ENCODE measurements around the gene C1QA.

The C1QA gene

DNA sequence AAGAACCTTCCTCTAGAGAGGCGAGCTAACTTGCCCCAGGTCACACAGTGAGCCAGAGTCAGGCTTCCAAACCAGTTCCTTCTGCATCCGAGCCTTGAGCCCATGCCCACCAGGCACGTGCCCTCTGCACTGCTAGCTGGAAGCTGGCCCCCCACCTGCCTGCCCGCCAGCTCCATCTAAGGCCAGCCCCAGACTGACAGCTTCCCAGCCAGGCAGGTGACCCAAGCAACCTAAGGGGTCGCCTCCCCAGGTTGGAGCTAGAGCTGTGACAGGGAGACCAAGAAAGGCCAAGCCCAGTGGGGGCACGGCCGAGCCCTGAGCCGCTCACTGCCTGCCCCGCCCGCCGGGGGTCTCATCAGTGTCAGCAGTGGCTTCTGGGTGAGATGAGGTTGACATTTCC is 19.9 kb upstream of the C1QA start:
- no peak for TF ChIP-seq POLR2AphosphoS5 (IDR thresholded peaks at IDR 0.05; ENCODE audit: borderline replicate concordance, low read depth, low read length)
- no peaks in the 10 kb centered on the region for H3K36me3 ChIP-seq (ENCODE audit: insufficient read depth, low read length)
- DNase-seq (ENCODE audit: low read depth, low spot score), result no peak
- H3K27ac ChIP-seq, result no peak overlapping the region
- H3K4me3 ChIP-seq, result no peak overlapping the region
- no peaks in the 10 kb centered on the region for H3K9me3 ChIP-seq (ENCODE audit: low read depth, low read length)
- H3K9ac ChIP-seq (ENCODE audit: insufficient read length), result no peak overlapping the region

DNA sequence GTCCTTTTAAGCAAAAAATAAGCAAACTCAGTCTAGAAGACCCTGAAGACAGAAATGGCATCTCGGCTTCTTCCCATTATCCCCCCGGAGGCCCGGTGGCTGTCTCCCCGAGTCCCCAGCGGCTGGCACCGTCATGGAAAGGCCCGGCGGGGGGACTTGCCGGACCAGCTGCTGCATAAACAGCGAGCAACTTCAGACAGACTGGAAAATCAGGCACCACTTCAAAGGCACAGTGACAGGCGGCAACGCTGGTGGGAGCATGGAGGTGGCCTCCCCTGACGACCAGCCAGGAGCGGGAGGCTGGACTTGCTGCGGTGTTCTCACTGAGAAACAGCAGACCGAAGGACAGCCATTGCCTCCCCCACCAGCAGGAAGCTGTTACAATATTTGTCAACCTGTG is 18.4 kb upstream of the C1QA start:
- Histone ChIP-seq H3K4me3 (no peak overlapping the region), H3K36me3 (ENCODE audit: insufficient read depth, low read length) (no peaks in the 10 kb centered on the region), H3K9me3 (ENCODE audit: low read depth, low read length) (no peaks in the 10 kb centered on the region), H3K9ac (ENCODE audit: insufficient read length) (no peak overlapping the region), H3K27ac (no peak overlapping the region)
- TF ChIP-seq EZH2 (IDR thresholded peaks at IDR 0.05) (no peak), POLR2AphosphoS5 (IDR thresholded peaks at IDR 0.05; ENCODE audit: borderline replicate concordance, low read depth, low read length) (no peak), FOXP2 (optimal IDR thresholded peaks at IDR 0.05; ENCODE audit: control extremely low read depth, extremely low read length, insufficient read depth) (no peak)
- DNase-seq (ENCODE audit: low read depth, low spot score), result no peak

GRCh38 chr1:22619252-22619651 is 17.2 kb upstream of the C1QA start:
- DNase-seq (ENCODE audit: low read depth, low spot score), result no peak
- TF ChIP-seq FOXP2 (optimal IDR thresholded peaks at IDR 0.05; ENCODE audit: control extremely low read depth, extremely low read length, insufficient read depth) (no peak), EZH2 (IDR thresholded peaks at IDR 0.05) (peak; percentile 23)
- H3K27ac ChIP-seq, result no peak overlapping the region
- H3K9me3 ChIP-seq (ENCODE audit: low read depth, low read length), result no peaks in the 10 kb centered on the region
- H3K4me3 ChIP-seq, result no peak overlapping the region
- H3K9ac ChIP-seq (ENCODE audit: insufficient read length), result no peak overlapping the region
- no peaks in the 10 kb centered on the region for H3K36me3 ChIP-seq (ENCODE audit: insufficient read depth, low read length)

DNA sequence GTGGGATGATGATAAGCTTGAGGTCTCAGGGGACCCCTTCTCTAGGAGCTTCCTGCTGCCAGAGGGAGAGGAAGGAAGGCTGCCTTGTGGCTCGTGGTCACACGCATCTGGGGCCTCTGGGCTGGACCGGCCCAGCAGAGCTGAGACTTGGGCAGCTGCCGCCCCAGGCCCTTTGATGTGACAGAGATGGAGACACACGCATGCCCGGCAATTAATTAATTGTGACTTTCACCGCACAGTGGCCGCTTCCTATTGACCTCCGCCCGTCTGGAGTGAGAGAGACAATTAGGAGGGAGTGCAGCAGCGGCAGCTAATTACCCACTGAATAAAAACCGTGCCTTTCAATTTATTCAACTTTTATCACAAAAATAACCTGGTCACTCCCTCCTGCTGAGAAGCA is 16.6 kb upstream of the C1QA start:
- no peak overlapping the region for H3K27ac ChIP-seq
- no peak overlapping the region for H3K4me3 ChIP-seq

GRCh38 chr1:22621761-22622160 is 14.7 kb upstream of the C1QA start:
- no peak for DNase-seq (ENCODE audit: low read depth, low spot score)
- TF ChIP-seq POLR2AphosphoS5 (IDR thresholded peaks at IDR 0.05; ENCODE audit: borderline replicate concordance, low read depth, low read length) (no peak), EZH2 (IDR thresholded peaks at IDR 0.05) (no peak), FOXP2 (optimal IDR thresholded peaks at IDR 0.05; ENCODE audit: control extremely low read depth, extremely low read length, insufficient read depth) (no peak)

More for the DNA sequence above, 16.6 kb upstream of the C1QA start:
- TF ChIP-seq FOXP2 (optimal IDR thresholded peaks at IDR 0.05; ENCODE audit: control extremely low read depth, extremely low read length, insufficient read depth) (no peak), EZH2 (IDR thresholded peaks at IDR 0.05) (peak; percentile 58)
- no peaks in the 10 kb centered on the region for H3K36me3 ChIP-seq (ENCODE audit: insufficient read depth, low read length)
- H3K9ac ChIP-seq (ENCODE audit: insufficient read length), result no peak overlapping the region
- no peak for DNase-seq (ENCODE audit: low read depth, low spot score)
- H3K9me3 ChIP-seq (ENCODE audit: low read depth, low read length), result no peaks in the 10 kb centered on the region

DNA sequence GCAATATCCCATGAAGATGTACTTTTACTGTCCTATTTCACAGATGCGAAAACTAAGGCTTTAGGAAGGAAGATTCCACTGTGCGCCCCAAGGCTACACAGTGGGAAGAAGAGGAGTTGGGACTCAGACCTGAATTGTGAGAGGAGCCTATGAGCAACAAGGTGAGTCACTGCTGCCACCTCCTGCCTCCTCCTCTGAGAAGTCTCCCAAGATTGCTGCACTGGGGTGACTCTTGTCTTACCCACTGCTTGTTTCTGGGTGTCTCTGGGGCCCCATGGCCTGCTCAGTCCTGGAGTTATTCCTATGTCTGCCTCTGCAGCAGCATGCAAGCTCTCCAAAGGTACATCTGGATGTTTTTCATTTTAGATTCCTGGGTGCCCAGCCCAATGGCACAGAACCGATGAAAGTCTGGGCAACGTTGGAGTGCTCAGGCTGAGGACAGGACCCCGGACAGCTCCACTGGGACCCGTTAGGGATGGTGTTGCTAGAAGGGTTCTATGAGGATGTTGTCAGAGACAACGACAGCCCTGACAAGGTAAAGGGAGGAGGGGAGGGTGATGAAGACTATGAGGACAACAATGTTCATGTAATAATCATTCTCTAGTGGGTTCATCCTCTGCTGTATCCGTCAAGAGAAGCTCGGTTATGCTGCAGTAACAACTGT is 11.0 kb upstream of the C1QA start:
- H3K9me3 ChIP-seq (ENCODE audit: low read depth, low read length), result no peaks in the 10 kb centered on the region
- no peak overlapping the region for H3K4me3 ChIP-seq
- H3K36me3 ChIP-seq (ENCODE audit: insufficient read depth, low read length), result no peaks in the 10 kb centered on the region
- H3K9ac ChIP-seq (ENCODE audit: insufficient read length), result no peak overlapping the region
- H3K27ac ChIP-seq, result no peak overlapping the region
- TF ChIP-seq POLR2AphosphoS5 (IDR thresholded peaks at IDR 0.05; ENCODE audit: borderline replicate concordance, low read depth, low read length) (no peak), EZH2 (IDR thresholded peaks at IDR 0.05) (no peak)
- no peak for DNase-seq (ENCODE audit: low read depth, low spot score)

More at GRCh38 chr1:22621761-22622160, 14.7 kb upstream of the C1QA start:
- no peaks in the 10 kb centered on the region for H3K36me3 ChIP-seq (ENCODE audit: insufficient read depth, low read length)
- no peak overlapping the region for H3K9ac ChIP-seq (ENCODE audit: insufficient read length)
- no peaks in the 10 kb centered on the region for H3K9me3 ChIP-seq (ENCODE audit: low read depth, low read length)
- no peak overlapping the region for H3K27ac ChIP-seq
- no peak overlapping the region for H3K4me3 ChIP-seq

DNA sequence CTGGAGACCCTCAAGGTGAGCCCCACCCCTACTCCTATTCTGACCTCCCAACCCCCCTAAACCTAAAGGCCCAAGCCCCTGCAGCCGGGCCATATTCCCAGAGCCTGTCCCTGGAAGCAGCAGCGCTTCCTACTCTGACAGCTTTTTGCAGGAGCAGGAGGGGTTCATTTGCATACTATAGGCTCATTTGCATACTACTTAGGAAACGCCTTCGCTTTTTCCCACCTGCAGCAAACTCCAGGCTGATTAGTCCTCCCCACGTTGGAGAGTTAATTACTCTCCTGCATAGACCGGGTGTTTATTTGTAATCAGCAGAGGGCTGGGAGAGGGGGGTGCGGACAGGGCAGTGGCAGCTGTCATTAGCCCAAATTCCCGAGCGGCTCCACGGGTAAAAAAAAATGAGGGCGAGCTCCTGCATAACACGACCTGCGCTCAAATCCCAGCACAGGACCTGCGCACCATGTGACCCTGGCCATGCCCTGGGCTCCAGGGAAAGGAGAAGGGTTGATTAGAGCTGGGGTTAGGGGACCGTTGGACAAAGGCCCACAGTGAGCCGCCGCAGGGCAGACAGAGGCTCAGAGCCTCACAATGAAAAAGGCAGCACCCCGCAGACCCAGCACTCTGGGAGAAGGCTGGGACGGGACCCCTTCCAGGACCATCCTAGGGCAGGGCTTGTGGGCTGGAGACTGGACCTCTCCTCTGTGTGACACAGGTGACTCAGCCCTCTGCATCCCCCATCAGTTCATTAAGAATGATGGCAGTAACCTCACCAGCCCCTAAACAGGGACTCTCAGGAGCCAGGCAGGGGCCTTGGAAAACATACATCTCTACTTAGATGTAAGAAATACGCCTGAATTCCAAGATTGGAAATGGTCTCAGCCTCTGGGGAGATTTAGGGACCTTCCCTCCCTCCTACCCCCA is 9.9 kb upstream of the C1QA start:
- Histone ChIP-seq H3K36me3 (ENCODE audit: insufficient read depth, low read length) (no peaks in the 10 kb centered on the region), H3K4me3 (no peak overlapping the region), H3K9me3 (ENCODE audit: low read depth, low read length) (no peaks in the 10 kb centered on the region), H3K27ac (no peak overlapping the region), H3K9ac (ENCODE audit: insufficient read length) (no peak overlapping the region)
- TF ChIP-seq POLR2AphosphoS5 (IDR thresholded peaks at IDR 0.05; ENCODE audit: borderline replicate concordance, low read depth, low read length), result no peak
- TF ChIP-seq FOXP2 (optimal IDR thresholded peaks at IDR 0.05; ENCODE audit: control extremely low read depth, extremely low read length, insufficient read depth), result no peak
- TF ChIP-seq EZH2 (IDR thresholded peaks at IDR 0.05), result no peak
- no peak for DNase-seq (ENCODE audit: low read depth, low spot score)

DNA sequence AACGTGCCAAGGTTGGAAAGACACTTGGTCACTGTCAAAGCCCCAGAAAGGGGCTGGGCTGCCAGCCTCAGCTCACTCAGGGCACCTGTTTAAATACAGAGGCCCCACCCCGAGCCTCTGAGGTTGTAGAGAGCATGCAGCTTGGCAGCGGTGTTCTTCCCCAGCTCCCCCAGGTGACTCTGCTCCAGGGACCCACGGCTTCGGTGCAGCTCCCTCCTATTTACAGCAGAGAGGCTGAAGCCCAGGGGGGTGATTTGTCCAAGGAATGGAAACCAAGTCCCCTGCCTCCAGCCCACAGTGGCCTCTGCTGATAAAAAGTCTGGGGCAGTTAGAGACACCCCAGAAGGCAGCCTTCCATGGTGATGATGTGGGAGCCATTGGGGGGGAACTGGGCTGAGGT is 9.1 kb upstream of the C1QA start:
- Histone ChIP-seq H3K36me3 (ENCODE audit: insufficient read depth, low read length) (no peaks in the 10 kb centered on the region), H3K9ac (ENCODE audit: insufficient read length) (no peak overlapping the region), H3K27ac (no peak overlapping the region), H3K9me3 (ENCODE audit: low read depth, low read length) (no peaks in the 10 kb centered on the region), H3K4me3 (no peak overlapping the region)
- TF ChIP-seq FOXP2 (optimal IDR thresholded peaks at IDR 0.05; ENCODE audit: control extremely low read depth, extremely low read length, insufficient read depth), result no peak
- TF ChIP-seq EZH2 (IDR thresholded peaks at IDR 0.05), result no peak
- no peak for TF ChIP-seq POLR2AphosphoS5 (IDR thresholded peaks at IDR 0.05; ENCODE audit: borderline replicate concordance, low read depth, low read length)
- DNase-seq (ENCODE audit: low read depth, low spot score), result no peak
